Ramos (cell line): ENCODE results near the gene C2orf68.
"Not testable (repeated sequence)": the region's sequence is repeated elsewhere in the genome, so short reads cannot be mapped to it uniquely, and the experiment has no call there.

ENCODE experiments used
- in situ Hi-C: fragments of 300-500 bp; cut with MboI; formaldehyde crosslinking; loops from one replicate; pipeline ENCODE4 v1.14.3; 2022; ENCODE audit warnings: low sequenced_read_pairs; ENCODE audit not compliant: unreplicated experiment

C2orf68 gene

DNA sequence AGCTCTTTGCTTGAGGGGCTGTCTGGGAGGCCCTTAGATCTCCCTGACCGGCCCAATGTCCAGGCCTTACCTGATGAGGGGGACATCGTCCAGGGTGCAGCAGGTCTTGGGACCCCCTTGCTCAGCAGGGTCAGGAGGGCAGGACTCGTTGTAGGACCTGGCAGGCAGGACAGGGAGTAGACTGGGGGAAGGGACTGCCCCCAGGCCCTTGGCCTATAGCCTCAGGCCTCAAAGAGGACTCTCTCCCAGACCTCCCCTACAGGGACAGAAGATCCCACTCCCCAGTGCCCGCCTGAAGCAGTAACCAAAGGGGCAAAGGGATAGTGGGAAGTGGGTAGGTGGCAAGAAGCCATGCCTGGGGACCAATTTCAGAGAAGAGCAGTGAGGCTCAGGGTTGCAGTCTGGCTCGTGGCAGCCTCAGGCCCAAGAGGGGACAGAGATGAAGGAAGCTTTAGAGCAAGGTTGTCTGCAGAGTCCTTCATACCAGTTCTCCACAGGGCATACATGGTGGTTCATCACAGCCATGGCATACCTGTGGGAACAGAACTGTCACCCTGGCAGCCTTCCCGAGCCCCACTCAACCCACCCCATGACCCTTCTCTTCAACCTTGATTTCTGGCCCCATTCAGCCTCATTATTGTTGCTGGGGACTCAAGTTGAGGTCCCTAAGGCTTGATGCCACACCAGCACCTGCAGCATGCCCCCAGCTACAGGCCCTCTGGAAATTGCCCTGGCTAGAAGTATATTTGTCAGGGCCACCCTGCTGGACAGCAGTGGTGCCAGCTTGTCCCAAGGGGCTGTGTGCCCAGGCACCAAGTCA lies 10.7 kb downstream of the C2orf68 start:
- in situ Hi-C loops: no loop called here

DNA sequence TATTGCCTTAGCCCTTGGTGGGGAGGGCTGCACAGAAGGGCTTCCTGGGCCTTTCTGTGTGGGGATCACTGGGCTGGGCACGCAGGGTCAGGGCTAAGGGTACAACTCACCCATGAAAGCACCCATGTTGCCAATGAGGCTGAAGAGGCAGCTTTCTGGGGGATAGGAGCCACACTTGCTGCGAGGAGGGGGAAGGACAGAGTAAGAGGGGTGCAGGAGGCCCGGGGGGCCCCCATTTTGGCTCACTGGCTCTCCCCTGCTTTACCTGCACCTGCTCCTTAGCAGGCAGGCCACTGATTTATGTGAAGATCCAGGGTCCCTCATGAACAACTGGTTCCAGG lies 11.7 kb downstream of the C2orf68 start:
- in situ Hi-C loops: no loop called here

DNA sequence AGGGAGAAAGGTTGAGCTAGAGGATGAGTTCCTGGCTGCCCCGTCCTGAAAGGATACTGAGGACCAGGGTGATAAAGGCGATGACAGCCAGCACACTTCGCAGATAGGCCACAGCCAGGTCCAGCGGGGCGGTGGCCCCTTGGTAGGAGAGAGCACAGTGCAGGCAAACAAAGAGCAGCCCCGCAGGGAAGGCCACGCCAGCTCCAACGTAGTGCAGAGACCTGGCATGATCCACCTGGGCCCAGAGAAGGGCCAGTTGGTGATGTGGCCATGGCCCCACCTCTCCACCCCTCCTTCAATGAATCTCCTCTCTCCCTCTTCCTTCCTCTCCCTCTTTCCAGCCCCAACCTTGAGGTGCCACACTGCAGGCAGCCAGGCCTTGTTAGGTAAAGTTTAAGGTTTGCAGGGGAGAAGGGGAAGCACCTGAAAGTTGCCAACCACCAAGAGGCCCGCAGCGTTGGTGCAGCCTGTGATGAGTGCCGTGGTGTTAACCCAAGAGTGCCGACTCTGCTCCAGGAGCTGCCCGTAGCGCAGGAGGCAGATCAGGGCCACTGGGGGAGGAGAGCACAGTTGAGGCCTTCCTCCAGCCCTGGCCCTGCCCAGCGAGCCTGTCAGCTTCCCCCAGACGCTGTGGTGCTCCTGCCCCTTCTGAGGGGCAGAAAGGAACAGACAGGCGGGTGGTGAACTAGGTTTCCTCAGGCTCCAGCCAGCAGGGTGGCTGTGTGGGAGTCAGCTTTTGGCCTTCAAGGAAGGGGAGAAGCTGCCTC lies 12.2 kb downstream of the C2orf68 start:
- in situ Hi-C loops: no loop called here

DNA sequence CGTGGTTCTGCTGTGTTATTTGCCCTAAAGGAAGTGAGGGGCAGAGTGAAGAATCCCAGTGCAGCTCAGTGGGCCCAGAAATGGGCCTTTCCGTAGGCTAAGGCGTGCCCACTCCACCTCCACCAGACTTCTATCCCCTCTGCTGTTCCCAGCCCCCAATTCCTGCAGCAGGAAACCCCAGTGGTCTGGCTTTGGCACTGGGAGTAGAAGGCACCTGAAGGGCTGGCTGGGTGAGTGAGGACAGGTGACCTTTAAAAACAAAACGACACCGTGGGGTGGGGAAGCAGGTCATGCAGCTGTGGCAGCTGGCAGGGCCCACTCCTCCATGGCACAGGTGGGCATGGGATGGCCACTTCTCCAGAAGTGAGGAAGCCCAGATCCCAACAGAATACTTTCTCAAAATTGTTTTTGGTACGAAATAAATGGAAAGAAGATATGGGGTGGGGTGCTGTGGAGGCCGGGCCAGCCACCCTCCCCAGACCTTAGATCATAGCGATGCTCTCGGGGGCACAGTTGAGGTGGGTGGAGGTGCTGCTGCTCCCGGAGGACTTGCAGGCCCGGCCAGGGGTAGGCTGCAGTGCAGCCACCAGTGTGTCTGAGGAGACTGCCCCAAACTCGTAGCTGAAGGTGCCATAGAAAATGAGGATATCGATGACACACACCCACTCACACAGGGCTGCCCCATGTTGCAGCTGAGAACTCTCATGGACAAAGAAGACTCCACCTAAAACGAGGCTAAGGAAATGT lies 13.1 kb downstream of the C2orf68 start:
- in situ Hi-C loops: no loop called here

DNA sequence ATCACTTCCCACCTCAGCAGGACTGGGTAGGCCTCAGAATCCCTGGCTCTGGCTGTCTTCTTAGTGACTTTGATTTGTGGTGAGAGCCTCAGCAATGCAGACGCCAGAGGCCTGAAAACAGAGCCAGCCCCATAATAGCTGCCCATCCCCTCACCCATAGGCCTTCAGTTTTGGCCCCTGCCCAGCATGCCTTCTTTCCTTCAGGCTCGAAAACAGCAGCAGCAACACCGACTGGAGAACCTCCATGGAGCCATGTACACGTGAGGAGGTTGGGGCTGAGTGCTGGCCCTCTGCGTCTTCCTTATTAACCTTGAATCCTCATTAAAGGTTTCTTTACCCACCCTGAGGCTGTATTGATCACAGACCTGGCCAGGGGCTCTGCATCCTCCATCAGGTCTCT lies 14.6 kb downstream of the C2orf68 start:
- in situ Hi-C loops: no loop called here

DNA sequence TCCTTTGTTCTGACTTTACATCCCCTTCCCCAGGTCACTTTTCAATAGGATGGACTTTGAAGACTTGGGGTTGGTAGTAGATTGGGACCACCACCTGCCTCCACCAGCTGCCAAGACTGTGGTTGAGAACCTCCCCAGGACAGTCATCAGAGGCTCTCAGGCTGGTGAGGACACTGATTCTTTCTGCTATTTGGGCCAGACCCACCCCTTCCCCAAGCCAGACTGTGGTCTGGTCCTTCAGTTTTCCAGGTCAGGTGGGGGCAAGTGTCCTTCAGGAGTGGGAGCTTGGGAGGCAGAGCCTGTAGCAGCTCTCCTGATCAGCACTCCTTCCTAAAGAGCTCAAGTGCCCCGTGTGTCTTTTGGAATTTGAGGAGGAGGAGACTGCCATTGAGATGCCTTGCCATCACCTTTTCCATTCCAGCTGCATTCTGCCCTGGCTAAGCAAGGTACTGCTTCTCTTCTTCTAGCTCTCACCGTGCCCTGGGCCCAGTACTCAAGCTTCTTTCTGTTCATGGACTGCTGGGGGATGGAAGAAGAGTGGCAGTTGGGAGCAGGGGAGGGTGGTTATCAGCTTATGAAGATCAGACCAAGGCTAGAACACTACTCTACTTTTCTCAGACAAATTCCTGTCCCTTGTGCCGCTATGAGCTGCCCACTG lies 15.3 kb downstream of the C2orf68 start:
- in situ Hi-C loops: no loop called here

DNA sequence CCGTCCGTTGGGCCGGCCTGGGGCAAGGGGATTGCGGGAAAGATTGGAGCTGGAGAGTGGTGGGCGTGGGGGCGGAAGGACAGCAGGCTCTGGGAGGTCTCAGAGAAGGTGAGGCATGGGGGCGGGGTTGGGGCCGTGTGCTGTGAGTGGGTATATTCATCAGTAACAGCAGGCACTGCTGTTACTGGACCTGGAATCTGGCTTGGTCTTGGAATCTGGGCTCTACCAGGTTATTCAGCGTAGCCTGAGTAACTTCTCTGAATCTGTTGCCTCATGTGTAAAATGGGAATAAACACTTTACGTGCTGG lies 15.9 kb downstream of the C2orf68 start:
- in situ Hi-C loops: no loop called here

DNA sequence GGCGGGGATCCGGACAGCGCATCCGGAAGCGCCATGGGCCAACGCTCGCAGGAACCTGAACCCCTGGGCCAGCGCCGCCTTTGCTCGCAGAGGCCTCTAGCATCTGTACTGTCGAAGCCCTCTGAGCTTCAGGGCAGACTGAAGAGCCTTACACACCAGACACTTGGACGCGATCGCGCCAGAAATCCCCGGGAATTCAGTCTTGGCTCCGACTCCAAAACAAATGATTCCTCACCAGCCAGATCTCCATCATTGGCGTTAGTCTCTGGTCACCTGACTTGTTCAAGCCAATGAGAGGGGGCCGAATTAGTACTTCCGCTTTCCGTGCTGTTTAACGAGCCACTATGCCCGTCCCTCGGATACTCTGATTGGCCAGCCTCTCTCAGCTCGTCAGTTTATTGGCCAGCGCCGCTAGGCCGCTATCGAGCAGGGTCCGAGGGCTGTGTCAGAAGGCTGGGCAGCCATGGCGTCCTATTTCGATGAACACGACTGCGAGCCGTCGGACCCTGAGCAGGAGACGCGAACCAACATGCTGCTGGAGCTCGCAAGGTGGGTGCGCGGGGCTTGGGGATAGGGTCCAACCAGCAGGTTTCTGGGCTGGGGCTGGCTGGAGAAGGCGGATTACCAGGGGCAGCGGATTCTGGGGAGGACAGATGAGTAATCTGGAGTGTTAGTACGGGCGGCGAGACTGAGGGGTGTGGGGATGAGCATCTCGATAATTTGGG lies 16.4 kb downstream of the C2orf68 start, which contains the start of gene RNF181:
Gene RNF181 (plus strand): TSS at position 445 of the 725 bp plus-strand sequence. CDS start 19 bp downstream, at position 464.
- in situ Hi-C loops: no loop called here

DNA sequence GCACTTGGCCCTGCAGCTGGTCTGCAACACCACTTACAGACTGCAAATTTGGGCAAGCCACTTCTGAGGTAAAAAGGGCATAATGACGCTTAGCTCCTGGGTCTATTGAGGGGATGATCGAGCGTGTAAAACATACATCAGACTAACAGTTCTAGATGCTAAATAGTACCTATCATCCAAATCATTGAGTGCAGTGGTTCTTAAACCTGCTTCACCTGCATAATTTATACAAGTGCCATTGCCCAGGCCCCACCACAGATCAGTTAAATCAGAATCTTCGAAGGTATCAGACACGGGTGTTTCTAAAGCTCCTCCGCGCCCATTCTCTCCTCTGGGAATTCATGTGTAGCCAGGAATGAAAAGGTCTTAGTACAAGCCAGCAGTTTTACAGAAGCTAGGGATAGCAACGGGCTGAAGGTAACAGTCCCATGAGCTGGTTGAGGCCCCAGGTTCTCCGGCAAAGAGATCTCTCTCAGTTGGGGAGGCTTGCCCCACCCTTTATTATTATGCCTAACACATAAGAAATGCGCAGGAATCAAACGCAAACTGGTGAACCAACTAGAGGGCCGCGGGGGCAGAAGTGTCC lies 17.1 kb downstream of the C2orf68 start:
- in situ Hi-C loops: no loop called here

DNA sequence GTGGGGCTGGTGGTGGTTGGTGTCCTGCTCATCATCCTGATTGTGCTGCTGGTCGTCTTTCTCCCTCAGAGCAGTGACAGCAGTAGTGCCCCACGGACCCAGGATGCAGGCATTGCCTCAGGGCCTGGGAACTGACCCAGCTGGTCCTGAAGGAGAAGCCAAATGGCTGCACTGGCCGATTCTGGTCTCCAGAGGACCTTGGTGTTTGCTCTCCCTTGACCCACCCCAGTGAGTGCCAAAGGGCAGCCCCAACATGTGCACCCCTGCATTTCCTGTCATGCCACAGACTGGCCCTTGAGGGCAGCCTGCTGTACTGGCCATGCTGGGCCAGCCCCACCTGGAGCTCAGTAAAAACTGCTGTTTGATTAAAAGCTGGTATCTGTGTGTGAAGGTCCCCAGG lies 18.8 kb downstream of the C2orf68 start:
- in situ Hi-C loops: no loop called here

DNA sequence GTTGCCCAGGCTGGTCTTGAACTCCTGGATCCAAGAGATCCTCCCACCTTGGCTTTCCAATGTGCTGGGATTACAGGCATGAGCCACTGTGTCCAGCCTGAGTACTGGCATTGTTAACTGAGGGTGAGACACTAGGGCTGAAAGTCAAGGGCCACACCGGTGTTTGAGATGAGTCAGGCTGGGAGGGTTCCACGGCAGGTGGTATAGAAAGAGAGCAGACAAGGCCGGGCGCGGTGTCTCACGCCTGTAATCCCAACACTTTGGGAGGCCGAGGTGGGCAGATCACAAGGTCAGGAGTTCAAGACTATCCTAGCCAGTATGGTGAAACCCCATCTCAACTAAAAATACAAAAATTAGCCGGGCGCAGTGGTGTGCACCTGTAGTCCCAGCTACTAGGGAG lies 19.6 kb downstream of the C2orf68 start:
- in situ Hi-C loops: not testable (repeated sequence)

DNA sequence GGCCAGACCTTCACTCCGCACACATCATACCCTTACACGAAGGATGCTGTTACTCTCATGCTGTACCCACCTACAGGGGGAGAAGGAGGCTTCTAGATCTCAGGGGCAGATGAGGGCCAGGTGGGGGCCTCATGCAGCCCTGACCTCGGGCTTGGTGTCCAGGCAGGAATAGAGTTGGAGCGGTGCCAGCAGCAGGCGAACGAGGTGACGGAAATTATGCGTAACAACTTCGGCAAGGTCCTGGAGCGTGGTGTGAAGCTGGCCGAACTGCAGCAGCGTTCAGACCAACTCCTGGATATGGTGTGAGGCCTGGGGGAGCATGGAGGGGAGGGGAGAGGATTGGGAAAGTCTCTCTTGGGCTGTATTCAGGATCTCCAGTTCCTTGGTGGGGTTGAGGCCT lies 20.3 kb downstream of the C2orf68 start:
- in situ Hi-C loops: no loop called here

DNA sequence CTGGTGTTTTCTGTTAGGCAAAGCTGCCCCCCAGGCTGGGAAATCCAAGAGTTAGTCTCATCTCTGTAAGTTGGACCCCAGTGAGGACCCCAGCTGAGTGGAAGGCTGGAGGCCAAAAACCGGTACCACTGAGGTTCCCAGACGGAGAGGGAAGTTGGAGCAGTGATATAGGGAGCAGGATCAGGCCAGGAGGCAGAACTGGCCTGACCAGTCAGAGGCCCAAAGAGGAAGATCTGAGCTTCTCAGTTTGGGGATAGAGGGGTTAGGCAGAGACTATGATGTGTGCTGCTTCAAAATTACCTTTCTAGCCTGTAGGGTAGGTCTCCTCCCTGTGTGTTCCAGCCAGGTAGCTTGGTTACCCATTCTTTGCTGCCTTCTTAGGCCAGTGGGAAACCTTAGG lies 20.9 kb downstream of the C2orf68 start:
- in situ Hi-C loops: no loop called here

DNA sequence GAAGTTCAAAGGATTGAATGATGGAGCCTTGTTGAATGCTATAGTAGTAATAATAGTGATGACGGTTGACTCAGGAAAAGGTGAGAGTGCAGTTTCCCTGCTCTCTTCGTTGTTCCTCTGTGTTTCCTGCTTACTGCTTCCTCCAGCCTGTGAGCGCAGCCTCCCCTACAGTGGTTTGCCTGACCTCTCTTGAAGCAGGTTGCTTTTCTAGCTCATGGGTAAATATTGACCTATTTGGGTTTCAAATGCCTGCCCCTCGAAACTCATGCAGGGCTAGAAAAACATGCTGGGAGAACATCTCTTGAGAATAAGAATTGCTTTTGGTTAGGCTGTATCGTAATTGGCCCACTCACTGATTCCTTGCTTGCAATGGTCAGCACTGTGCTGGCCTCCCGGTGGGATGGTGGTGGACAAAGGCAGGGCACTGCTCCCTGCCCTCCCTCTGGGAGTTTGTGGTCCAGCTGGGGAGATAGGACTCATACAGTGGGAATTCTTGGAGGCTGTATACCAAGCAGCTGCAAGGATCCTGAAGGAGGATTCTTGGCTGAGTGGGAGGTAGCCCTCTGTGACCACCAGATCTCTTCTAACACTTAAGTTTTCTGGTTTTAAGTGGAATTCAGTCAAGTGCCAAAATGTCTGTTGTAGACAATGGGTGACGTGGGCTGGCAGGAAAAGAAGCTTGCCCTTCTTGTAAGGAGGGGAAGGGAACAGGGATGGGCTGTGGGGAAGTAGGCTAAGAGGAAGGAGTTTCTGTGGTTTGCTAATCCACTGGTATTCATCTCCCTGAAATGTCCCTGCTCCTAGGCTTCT lies 21.7 kb downstream of the C2orf68 start:
- in situ Hi-C loops: no loop called here

DNA sequence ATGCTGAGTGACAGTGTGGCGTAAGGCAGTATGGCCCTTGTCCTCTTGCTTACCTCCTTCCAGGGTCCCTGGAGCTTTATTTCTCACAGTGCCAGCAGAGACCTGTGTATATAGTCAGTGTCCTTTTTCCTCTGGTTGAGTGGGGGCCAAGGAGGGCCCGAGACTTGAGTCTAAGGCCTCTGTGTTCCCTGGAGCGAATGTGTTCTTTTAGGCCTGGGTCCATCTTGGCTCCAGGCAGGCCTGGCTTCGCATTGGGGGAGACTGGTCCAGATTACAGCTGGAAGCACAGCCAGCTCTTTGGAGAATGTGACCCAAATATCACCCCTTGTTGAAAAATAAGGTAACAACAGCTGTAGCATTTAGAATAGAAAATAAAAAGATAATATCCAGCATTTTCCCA lies 22.7 kb downstream of the C2orf68 start:
- in situ Hi-C loops: no loop called here

DNA sequence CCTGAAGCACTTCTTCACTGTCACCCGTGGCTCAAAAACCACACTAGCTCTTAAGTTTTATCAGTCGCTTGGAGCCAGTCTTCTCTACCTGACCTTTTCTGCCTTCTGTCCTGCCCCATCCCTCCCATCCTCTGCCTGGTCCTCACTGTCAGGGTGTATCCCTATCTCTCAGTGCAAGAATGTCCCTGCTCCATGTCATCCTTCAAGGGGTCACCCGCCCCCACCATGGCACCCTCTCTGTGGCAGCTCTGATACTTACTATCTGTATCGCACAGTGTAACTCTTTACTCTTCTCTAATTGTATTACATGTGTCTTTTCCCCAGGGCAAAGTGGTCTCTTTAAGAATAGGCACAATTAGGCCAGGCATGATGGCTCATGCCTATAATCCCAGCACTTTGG lies 23.2 kb downstream of the C2orf68 start:
- in situ Hi-C loops: no loop called here

DNA sequence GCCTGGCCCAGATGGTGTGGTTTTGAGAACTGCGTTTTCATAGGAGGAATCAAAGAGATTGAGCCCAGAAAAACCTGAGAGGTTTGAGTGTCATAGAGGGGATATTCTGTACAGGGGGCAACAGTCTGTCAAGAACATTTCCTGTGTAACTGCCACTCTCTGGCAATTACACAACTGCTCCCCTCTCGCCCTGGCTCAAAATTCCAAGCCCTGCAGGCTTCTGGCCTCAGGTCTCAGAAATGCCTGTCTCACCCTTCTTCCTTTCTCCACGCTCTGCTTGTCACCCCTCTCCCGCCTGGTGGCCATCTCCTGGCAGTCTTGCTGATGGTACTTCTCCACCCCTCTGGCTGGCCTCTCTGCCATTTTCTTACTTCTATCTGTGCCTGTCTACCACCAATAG lies 23.6 kb downstream of the C2orf68 start:
- in situ Hi-C loops: no loop called here

DNA sequence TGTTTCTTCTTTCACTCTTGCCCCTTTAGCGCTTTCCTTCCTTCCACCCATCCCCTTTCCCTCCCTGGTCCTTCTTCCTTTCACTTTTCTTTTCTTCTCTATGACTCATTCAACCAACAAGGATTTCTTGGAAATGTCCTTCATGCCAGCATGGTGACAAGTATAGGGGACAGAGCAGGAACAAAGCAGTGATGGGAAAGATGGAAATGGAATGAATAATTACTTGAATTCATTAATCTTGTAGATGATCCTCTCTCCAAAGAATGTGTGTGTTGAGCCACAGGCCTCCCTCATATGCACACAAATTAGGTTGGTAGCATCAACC lies 26.1 kb downstream of the C2orf68 start:
- in situ Hi-C loops: no loop called here
